HepG2 (cell line): ENCODE measurements around the gene PROCR. TPM values are rescaled to one million over a fixed set of nuclear protein-coding genes. Genes with fewer than 3 reads are reported as not detected.

Source experiments
- ARNT ChIP-seq: fragments of 450-650 bp; IDR thresholded peaks from 2 replicates; pipeline ENCODE4 v1.6.1; 2017
- ATF7-NPFF ChIP-seq: sonication (generic); formaldehyde crosslinking; IDR thresholded peaks from 2 replicates; pipeline ENCODE4 v1.8.1; 2023; ENCODE audit warnings: mild to moderate bottlenecking, low read depth, missing genetic modification reagents, moderate library complexity
- CREB1 ChIP-seq, 2 experiments: fragments of 450-650 bp in 1 of 2; IDR thresholded peaks; 2 replicates each; pipeline ENCODE4 v1.6.1; 2016 to 2017; ENCODE audit warnings: control low read depth in 1 of 2, mild to moderate bottlenecking in 1 of 2, missing compliant biosample characterization in 1 of 2, missing genetic modification characterization in 1 of 2
- ELF3 ChIP-seq: IDR thresholded peaks from 2 replicates; pipeline ENCODE4 v1.6.1; 2016; ENCODE audit warnings: missing genetic modification reagents, missing compliant biosample characterization
- ETV6 ChIP-seq: sonication (generic); formaldehyde crosslinking; conservative IDR thresholded peaks from 2 replicates; pipeline ENCODE4 v1.4.0; 2020; ENCODE audit warnings: missing genetic modification reagents
- FLYWCH1 ChIP-seq: sonication (generic); formaldehyde crosslinking; IDR thresholded peaks from 2 replicates; pipeline ENCODE4 v1.8.1; 2023; ENCODE audit warnings: mild to moderate bottlenecking, missing genetic modification reagents
- JUN ChIP-seq: sonication (generic); formaldehyde crosslinking; IDR thresholded peaks from 2 replicates; pipeline ENCODE4 v1.4.0; 2020; ENCODE audit warnings: mild to moderate bottlenecking, missing genetic modification reagents
- KDM5A ChIP-seq: fragments of 200-600 bp; sonication (generic); IDR thresholded peaks from 2 replicates; pipeline ENCODE4 v1.7.0; 2018; ENCODE audit warnings: antibody characterized with exemption, mild to moderate bottlenecking, low read length, borderline replicate concordance
- NFKB2 ChIP-seq: sonication (generic); formaldehyde crosslinking; IDR thresholded peaks from 2 replicates; pipeline ENCODE4 v1.4.0; 2020; ENCODE audit warnings: missing genetic modification reagents, borderline replicate concordance
- NFKBIZ ChIP-seq: IDR thresholded peaks from 2 replicates; pipeline ENCODE4 v1.6.1; 2018; ENCODE audit warnings: missing genetic modification reagents, missing compliant biosample characterization
- ZBTB3 ChIP-seq: sonication (generic); formaldehyde crosslinking; IDR thresholded peaks from 2 replicates; pipeline ENCODE4 v1.4.0; 2020; ENCODE audit warnings: low read depth, mild to moderate bottlenecking, moderate library complexity, missing genetic modification reagents, borderline replicate concordance
- ZBTB42 ChIP-seq: sonication (generic); formaldehyde crosslinking; IDR thresholded peaks from 2 replicates; pipeline ENCODE4 v1.5.0; 2020; ENCODE audit warnings: mild to moderate bottlenecking, missing genetic modification reagents
- polyA plus RNA-seq, 8 experiments: library from polyadenylated mRNA; depleted of rRNA in 3 of 8; stranded (reverse) in 7 of 8; unstranded in 1 of 8; fragments of >200 nt; fragmentation: Illumina TruSeq in 4 of 8; extraction: Trizol in 4 of 8; gene quantifications; 2 replicates each; pipeline versions ENCODE4 v1.2.1 to v1.2.3, GENCODE V29; 2011 to 2016; ENCODE audit warnings: low read depth in 4 of 8, missing spikeins in 1 of 8, mixed read lengths in 1 of 8; ENCODE audit not compliant: insufficient read depth in 1 of 8
- total RNA-seq, 5 experiments: library from RNA; depleted of rRNA; stranded (reverse); fragments of >200 nt; fragmentation: Illumina TruSeq; extraction: Trizol; gene quantifications; 2 replicates each; pipeline ENCODE4 v1.2.3, GENCODE V29; 2016; ENCODE audit warnings: low read depth in 1 of 5
- TF ChIP-seq, protein P1 (sequence below): sonication (generic); formaldehyde crosslinking; IDR thresholded peaks from 2 replicates; pipeline ENCODE4 v1.8.1; 2022; ENCODE audit warnings: mild to moderate bottlenecking, missing genetic modification reagents
- TF ChIP-seq, protein P2 (sequence below): sonication (generic); formaldehyde crosslinking; conservative IDR thresholded peaks from 2 replicates; pipeline ENCODE4 v1.4.0; 2020; ENCODE audit warnings: mild to moderate bottlenecking, missing genetic modification reagents, moderate library complexity
- TF ChIP-seq, protein P3 (sequence below): sonication (generic); formaldehyde crosslinking; IDR thresholded peaks from 2 replicates; pipeline ENCODE4 v1.4.0; 2020; ENCODE audit warnings: missing genetic modification reagents
- TF ChIP-seq, protein P4 (sequence below): sonication (generic); formaldehyde crosslinking; IDR thresholded peaks from 2 replicates; pipeline ENCODE4 v1.5.0; 2020; ENCODE audit warnings: mild to moderate bottlenecking, missing genetic modification reagents
- TF ChIP-seq, protein P5 (sequence below): sonication (generic); formaldehyde crosslinking; IDR thresholded peaks from 2 replicates; pipeline ENCODE4 v1.4.0; 2020; ENCODE audit warnings: missing genetic modification reagents
- TF ChIP-seq, protein P6 (sequence below): sonication (generic); formaldehyde crosslinking; IDR thresholded peaks from 2 replicates; pipeline ENCODE4 v1.4.0; 2020; ENCODE audit warnings: mild to moderate bottlenecking, low read depth, missing genetic modification reagents

The PROCR gene
- total and polyA plus RNA-seq, 2 of the 13 experiments (the other 11 are each of a cell fraction or from before 2014, with no cell fraction given) = 1.4 to 1.7 TPM

DNA sequence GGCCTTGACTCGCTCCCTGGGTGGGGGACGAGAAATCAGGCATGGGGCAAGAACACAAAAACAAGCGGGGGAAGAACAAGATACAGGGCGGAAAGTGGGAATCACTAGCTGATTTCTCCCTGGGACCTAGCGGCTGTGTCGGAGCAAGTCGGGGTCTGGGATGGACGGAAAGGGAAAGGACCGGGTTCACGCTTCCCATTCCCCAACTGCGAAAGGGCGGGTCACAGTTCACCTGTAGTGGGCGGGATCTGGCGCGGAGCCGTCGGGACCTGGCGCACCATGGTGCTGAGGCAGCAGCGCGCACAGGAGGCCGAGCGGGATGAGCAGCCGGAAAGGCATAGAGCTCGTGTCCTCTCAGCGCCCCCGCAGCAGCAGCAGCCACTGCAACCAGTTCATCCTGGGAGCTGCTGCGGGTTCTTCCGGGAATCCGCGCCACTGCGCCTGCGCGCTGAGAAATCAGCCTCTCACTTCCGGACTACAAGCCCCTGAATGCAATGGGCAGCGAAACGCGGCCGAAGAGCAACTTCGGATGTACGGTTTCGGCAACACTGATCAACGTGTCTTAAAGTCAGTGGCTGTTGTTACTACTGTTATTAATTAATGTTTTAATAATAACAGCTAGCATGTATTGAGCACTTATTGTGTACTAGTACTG lies 24.8 kb upstream of the PROCR start, which contains the start of gene EDEM2 (continued):
- TF ChIP-seq, protein P1, sequence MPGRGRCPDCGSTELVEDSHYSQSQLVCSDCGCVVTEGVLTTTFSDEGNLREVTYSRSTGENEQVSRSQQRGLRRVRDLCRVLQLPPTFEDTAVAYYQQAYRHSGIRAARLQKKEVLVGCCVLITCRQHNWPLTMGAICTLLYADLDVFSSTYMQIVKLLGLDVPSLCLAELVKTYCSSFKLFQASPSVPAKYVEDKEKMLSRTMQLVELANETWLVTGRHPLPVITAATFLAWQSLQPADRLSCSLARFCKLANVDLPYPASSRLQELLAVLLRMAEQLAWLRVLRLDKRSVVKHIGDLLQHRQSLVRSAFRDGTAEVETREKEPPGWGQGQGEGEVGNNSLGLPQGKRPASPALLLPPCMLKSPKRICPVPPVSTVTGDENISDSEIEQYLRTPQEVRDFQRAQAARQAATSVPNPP = peak; percentile 83
- TF ChIP-seq, protein P2, sequence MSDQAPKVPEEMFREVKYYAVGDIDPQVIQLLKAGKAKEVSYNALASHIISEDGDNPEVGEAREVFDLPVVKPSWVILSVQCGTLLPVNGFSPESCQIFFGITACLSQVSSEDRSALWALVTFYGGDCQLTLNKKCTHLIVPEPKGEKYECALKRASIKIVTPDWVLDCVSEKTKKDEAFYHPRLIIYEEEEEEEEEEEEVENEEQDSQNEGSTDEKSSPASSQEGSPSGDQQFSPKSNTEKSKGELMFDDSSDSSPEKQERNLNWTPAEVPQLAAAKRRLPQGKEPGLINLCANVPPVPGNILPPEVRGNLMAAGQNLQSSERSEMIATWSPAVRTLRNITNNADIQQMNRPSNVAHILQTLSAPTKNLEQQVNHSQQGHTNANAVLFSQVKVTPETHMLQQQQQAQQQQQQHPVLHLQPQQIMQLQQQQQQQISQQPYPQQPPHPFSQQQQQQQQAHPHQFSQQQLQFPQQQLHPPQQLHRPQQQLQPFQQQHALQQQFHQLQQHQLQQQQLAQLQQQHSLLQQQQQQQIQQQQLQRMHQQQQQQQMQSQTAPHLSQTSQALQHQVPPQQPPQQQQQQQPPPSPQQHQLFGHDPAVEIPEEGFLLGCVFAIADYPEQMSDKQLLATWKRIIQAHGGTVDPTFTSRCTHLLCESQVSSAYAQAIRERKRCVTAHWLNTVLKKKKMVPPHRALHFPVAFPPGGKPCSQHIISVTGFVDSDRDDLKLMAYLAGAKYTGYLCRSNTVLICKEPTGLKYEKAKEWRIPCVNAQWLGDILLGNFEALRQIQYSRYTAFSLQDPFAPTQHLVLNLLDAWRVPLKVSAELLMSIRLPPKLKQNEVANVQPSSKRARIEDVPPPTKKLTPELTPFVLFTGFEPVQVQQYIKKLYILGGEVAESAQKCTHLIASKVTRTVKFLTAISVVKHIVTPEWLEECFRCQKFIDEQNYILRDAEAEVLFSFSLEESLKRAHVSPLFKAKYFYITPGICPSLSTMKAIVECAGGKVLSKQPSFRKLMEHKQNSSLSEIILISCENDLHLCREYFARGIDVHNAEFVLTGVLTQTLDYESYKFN = peak; percentile 72
- TF ChIP-seq FLYWCH1 (CRISPR knock-in tag) = no peak
- TF ChIP-seq ETV6 (CRISPR knock-in tag) = peak; percentile 10; the same call in 1 of the 2 replicates
- peak; percentile 54; the same call in 1 of the 2 replicates for TF ChIP-seq KDM5A
- TF ChIP-seq ZBTB42 (CRISPR knock-in tag) = peak; percentile 22; the same call in 1 of the 2 replicates
- TF ChIP-seq, protein P3, sequence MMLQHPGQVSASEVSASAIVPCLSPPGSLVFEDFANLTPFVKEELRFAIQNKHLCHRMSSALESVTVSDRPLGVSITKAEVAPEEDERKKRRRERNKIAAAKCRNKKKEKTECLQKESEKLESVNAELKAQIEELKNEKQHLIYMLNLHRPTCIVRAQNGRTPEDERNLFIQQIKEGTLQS = peak; percentile 43; the same call in 1 of the 2 replicates
- TF ChIP-seq JUN (CRISPR knock-in tag) = peak; percentile 57; the same call in 1 of the 2 replicates
- TF ChIP-seq ATF7-NPFF (CRISPR knock-in tag) = peak; percentile 80
- TF ChIP-seq, protein P4, sequence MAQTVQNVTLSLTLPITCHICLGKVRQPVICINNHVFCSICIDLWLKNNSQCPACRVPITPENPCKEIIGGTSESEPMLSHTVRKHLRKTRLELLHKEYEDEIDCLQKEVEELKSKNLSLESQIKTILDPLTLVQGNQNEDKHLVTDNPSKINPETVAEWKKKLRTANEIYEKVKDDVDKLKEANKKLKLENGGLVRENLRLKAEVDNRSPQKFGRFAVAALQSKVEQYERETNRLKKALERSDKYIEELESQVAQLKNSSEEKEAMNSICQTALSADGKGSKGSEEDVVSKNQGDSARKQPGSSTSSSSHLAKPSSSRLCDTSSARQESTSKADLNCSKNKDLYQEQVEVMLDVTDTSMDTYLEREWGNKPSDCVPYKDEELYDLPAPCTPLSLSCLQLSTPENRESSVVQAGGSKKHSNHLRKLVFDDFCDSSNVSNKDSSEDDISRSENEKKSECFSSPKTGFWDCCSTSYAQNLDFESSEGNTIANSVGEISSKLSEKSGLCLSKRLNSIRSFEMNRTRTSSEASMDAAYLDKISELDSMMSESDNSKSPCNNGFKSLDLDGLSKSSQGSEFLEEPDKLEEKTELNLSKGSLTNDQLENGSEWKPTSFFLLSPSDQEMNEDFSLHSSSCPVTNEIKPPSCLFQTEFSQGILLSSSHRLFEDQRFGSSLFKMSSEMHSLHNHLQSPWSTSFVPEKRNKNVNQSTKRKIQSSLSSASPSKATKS (CRISPR knock-in tag) = peak; percentile 63; the same call in 1 of the 2 replicates
- TF ChIP-seq CREB1 (IDR thresholded peaks at IDR 0.05) = peak; percentile 48; the same call in 1 of the 2 replicates
- peak; percentile 83 for TF ChIP-seq CREB1 (CRISPR knock-in tag; IDR thresholded peaks at IDR 0.05)
- TF ChIP-seq ELF3 (CRISPR knock-in tag) = peak; percentile 90
- TF ChIP-seq, protein P5, sequence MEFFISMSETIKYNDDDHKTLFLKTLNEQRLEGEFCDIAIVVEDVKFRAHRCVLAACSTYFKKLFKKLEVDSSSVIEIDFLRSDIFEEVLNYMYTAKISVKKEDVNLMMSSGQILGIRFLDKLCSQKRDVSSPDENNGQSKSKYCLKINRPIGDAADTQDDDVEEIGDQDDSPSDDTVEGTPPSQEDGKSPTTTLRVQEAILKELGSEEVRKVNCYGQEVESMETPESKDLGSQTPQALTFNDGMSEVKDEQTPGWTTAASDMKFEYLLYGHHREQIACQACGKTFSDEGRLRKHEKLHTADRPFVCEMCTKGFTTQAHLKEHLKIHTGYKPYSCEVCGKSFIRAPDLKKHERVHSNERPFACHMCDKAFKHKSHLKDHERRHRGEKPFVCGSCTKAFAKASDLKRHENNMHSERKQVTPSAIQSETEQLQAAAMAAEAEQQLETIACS (CRISPR knock-in tag) = no peak; the same call in 1 of the 2 replicates
- TF ChIP-seq NFKB2 (CRISPR knock-in tag) = peak; percentile 92
- no peak for TF ChIP-seq ARNT
- TF ChIP-seq ZBTB3 (CRISPR knock-in tag) = peak; percentile 81; the same call in 1 of the 2 replicates
- TF ChIP-seq, protein P6, sequence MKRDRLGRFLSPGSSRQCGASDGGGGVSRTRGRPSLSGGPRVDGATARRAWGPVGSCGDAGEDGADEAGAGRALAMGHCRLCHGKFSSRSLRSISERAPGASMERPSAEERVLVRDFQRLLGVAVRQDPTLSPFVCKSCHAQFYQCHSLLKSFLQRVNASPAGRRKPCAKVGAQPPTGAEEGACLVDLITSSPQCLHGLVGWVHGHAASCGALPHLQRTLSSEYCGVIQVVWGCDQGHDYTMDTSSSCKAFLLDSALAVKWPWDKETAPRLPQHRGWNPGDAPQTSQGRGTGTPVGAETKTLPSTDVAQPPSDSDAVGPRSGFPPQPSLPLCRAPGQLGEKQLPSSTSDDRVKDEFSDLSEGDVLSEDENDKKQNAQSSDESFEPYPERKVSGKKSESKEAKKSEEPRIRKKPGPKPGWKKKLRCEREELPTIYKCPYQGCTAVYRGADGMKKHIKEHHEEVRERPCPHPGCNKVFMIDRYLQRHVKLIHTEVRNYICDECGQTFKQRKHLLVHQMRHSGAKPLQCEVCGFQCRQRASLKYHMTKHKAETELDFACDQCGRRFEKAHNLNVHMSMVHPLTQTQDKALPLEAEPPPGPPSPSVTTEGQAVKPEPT (CRISPR knock-in tag) = peak; percentile 73
- peak; percentile 75; the same call in 1 of the 2 replicates for TF ChIP-seq NFKBIZ (CRISPR knock-in tag)
